ENCODE results near the gene EARS2. TPM values are rescaled to one million over a fixed set of nuclear protein-coding genes. Genes with fewer than 3 reads are reported as not detected.

Gene EARS2
- polyA plus RNA-seq, 1 of the 3 experiments (the other 2 are of a cell fraction), result 23.2 TPM

DNA sequence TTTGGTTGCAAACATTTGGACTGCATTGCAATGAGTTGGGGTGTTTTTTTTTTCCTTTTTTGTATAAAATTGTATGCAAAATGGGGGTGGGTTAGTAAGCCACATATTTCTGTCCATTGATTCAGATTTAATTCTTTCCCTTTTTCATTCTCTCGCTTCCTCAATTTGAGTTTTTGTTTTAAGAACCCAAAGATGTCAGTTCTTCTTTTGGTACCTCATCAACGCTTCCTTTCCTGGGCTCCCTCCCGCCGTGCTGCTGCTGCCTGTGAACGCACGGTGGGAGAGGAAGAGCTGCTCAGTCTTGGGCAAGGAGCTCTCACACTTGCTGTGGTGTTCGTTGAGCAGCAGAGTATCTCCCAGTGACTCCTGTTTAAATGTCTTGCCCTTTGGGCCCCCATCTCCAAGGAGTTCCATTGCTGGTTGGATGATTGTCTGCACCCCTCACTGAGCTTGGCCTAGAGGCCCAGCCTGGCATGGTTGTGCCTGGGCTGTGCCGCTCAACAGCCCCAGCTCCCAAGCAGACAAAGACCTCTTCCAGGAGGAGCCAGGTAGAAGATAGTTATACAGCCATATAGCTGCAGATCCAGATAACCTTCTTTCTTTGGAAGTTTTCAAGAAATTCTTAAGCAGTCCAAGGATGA, 14.0 kb upstream of the EARS2 start:
- peaks cover 12% of the 10 kb centered on the region for H3F3A ChIP-seq (replicated peaks; ENCODE audit: insufficient read depth)
- H3K27me3 ChIP-seq (ENCODE audit: insufficient read depth), result no peaks in the 10 kb centered on the region
- DNase-seq, result no peak
- ChIA-PET POLR2A (interaction anchor here (0.7 kb wide), 1 partner anchor 9 kb away, joined by 3 read pairs; no protein-coding TSS in a partner anchor), CTCF (no interaction called here)
- H3K4me3 ChIP-seq (ENCODE audit: low read depth in 2 of 2, low read length in 1 of 2), result no peak overlapping the region
- H3K9me2 ChIP-seq, result no peaks in the 10 kb centered on the region
- no peak overlapping the region for H2AFZ ChIP-seq (ENCODE audit: low read depth)
- 0 out of 2 replicates have a peak, but pooled peaks cover 9% of the 10 kb centered on the region for H3K79me2 ChIP-seq (ENCODE audit: insufficient read depth)
- H3K4me1 ChIP-seq (ENCODE audit: control insufficient read depth in 1 of 2, insufficient read depth in 2 of 2, low read depth in 1 of 2, low read length in 1 of 2), result no peaks in the 10 kb centered on the region
- H3K4me2 ChIP-seq, result no peak overlapping the region
- 96% methylated on average over 8 of the region's 8 CpGs for WGBS (ENCODE audit: low lambda C conversion rate)
- H3K27ac ChIP-seq (ENCODE audit: low read depth in 2 of 2, low read length in 1 of 2), result no peak overlapping the region
- H3K36me3 ChIP-seq (replicated peaks in 1 of 2; ENCODE audit: control insufficient read depth in 1 of 2, insufficient read depth in 2 of 2, low read length in 1 of 2), result peaks cover 49 to 64% of the 10 kb centered on the region in 2 experiments
- H3K9me3 ChIP-seq, result no peaks in the 10 kb centered on the region
- no peaks in the 10 kb centered on the region; the same call in 1 of the 2 replicates for H4K20me1 ChIP-seq (ENCODE audit: insufficient read depth)
- no peak overlapping the region for H3K9ac ChIP-seq
- TF ChIP-seq YY1 (IDR thresholded peaks at IDR 0.05; ENCODE audit: low read depth) (no peak), ELF1 (IDR thresholded peaks at IDR 0.05) (no peak), USF2 (IDR thresholded peaks at IDR 0.05; ENCODE audit: borderline replicate concordance, low read depth, low read length) (no peak), MXI1 (IDR thresholded peaks at IDR 0.05; ENCODE audit: low read depth, low read length) (no peak), SIN3A (IDR thresholded peaks at IDR 0.05; ENCODE audit: borderline replicate concordance, low read depth, low read length) (no peak), EP300 (IDR thresholded peaks at IDR 0.05; ENCODE audit: borderline replicate concordance in 1 of 2, low read depth in 1 of 2, low read length in 1 of 2) (no peak), FOXJ3 (CRISPR knock-in tag; IDR thresholded peaks at IDR 0.05) (no peak), MAX (IDR thresholded peaks at IDR 0.05; ENCODE audit: low read depth) (no peak), RCOR1 (IDR thresholded peaks at IDR 0.05; ENCODE audit: low read length) (no peak), MEF2A (IDR thresholded peaks at IDR 0.05; ENCODE audit: borderline replicate concordance, low read depth) (no peak), SMC3 (IDR thresholded peaks at IDR 0.05; ENCODE audit: low read depth, low read length) (no peak), POLR2AphosphoS5 (IDR thresholded peaks at IDR 0.05; ENCODE audit: low read depth, low read length) (no peak), NRF1 (IDR thresholded peaks at IDR 0.05; ENCODE audit: low read depth, low read length) (no peak), FOXM1 (IDR thresholded peaks at IDR 0.05; ENCODE audit: low read depth) (no peak), NFIC (IDR thresholded peaks at IDR 0.05; ENCODE audit: borderline replicate concordance) (no peak), REST (IDR thresholded peaks at IDR 0.05; ENCODE audit: low read depth, low read length) (no peak), IRF3 (IDR thresholded peaks at IDR 0.05; ENCODE audit: low read depth, low read length) (no peak)
- TF ChIP-seq, protein P1, sequence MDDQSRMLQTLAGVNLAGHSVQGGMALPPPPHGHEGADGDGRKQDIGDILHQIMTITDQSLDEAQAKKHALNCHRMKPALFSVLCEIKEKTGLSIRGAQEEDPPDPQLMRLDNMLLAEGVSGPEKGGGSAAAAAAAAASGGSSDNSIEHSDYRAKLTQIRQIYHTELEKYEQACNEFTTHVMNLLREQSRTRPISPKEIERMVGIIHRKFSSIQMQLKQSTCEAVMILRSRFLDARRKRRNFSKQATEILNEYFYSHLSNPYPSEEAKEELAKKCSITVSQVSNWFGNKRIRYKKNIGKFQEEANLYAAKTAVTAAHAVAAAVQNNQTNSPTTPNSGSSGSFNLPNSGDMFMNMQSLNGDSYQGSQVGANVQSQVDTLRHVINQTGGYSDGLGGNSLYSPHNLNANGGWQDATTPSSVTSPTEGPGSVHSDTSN (IDR thresholded peaks at IDR 0.05), result no peak

All from SK-N-SH (cell line).